Heart right ventricle (tissue), 16 donors: ENCODE results near the gene KCNN3. TPM values are rescaled to one million over a fixed set of nuclear protein-coding genes. Genes with fewer than 3 reads are reported as not detected.
A peak's percentile ranks its signal among the peaks of the same experiment; 100 is the strongest.

Source experiments
- ATAC-seq, 8 donors: fragments of 200-7000 bp; cut with Tn5 transposase; one replicate each; pipeline ENCODE4 v1.9.1; 2020; ENCODE audit warnings: mild to moderate bottlenecking in 8 of 8, moderate library complexity in 8 of 8, moderate number of reproducible peaks in 1 of 8
- DNase-seq, 2 donors: peaks; one replicate each; pipeline ENCODE4 v3.0.0-alpha.2; 2020
- H3K27ac ChIP-seq, 10 donors: fragments of 200-600 bp; sonication (generic) in 2 of 10; one replicate each; pipeline versions ENCODE4 v1.5.0 to v1.8.0; 2020 to 2022; ENCODE audit warnings: mild to moderate bottlenecking in 3 of 10
- H3K27me3 ChIP-seq, 7 donors: fragments of 200-600 bp; one replicate each; pipeline ENCODE4 v1.8.0; 2021 to 2022; ENCODE audit warnings: mild to moderate bottlenecking in 2 of 7
- H3K36me3 ChIP-seq, 9 donors: fragments of 200-600 bp; sonication (generic) in 1 of 9; one replicate each; pipeline versions ENCODE4 v1.5.0 to v1.8.0; 2020 to 2022; ENCODE audit warnings: mild to moderate bottlenecking in 2 of 9
- H3K4me1 ChIP-seq, 9 donors: fragments of 200-600 bp; sonication (generic) in 1 of 9; one replicate each; pipeline versions ENCODE4 v1.5.0 to v1.8.0; 2020 to 2022; ENCODE audit warnings: mild to moderate bottlenecking in 4 of 9
- H3K4me3 ChIP-seq, 10 donors: fragments of 200-600 bp; sonication (generic) in 2 of 10; one replicate each; pipeline versions ENCODE4 v1.5.0 to v1.8.0; 2020 to 2022; ENCODE audit warnings: mild to moderate bottlenecking in 7 of 10, moderate library complexity in 2 of 10
- H3K9me3 ChIP-seq, 11 donors: fragments of 200-600 bp in 10 of 11; sonication (generic) in 2 of 11; one replicate each; pipeline versions ENCODE4 v1.5.0 to v1.8.0; 2013 to 2022; ENCODE audit warnings: mild to moderate bottlenecking in 2 of 11, control low read depth in 1 of 11, moderate library complexity in 1 of 11
- WGBS, 2 donors: extraction: QIAGEN DNeasy Blood & Tissue Kit; methylation state at CpG; one replicate each; pipeline ENCODE4 v1.1.7; 2013; ENCODE audit warnings: inconsistent platforms in 1 of 2; 5-methylcytosine and 5-hydroxymethylcytosine counted together
- intact Hi-C, 10 donors: fragments of 100-400 bp; cut with DNase I; formaldehyde crosslinking; loops; one replicate each; pipeline versions ENCODE4 v1.11.1 to v1.14.2; 2022
- polyA plus RNA-seq, 2 donors: library from polyadenylated mRNA; stranded (reverse); fragments of 200-250 nt; gene quantifications; one replicate each; pipeline ENCODE4 v1.2.3, GENCODE V29; 2013
- total RNA-seq, 10 donors: library from RNA; stranded (reverse); fragmentation: NEBNext Ultra II Directional in 3 of 10; extraction: Animal tissue kit (Norgen Biotek cat#: 25700) in 3 of 10; gene quantifications; one replicate each; pipeline versions ENCODE4 v1.2.1 to v1.2.4, GENCODE V29; 2021 to 2023
- TF ChIP-seq, protein P1 (sequence below), 9 donors: fragments of 200-600 bp; sonication (generic) in 2 of 9; IDR thresholded peaks; one replicate each; pipeline versions ENCODE4 v1.5.0 to v1.8.0; 2021 to 2022; ENCODE audit warnings: antibody characterized with exemption in 9 of 9, mild to moderate bottlenecking in 5 of 9, moderate library complexity in 1 of 9
- donor health status: Arrhythmogenic right ventricular cardiomyopathy.
- donor health status: ischemic (EF 13 %, LVEDD 7.1; RV severe dilation, severe dysfunction).
- donor health status: healthy with polysubstance abuse.
- donor health status: DM: no; HTN: yes; CAD: no.
- donor health status: DM: no; HTN: no; CAD: no.
- donor health status: ischemic (EF 25% LVEDD 6.9; RV normal size, moderate dysfunction).
- donor health status: ischemic (EF 25% LVEDD 5.7; RV mildly dilated, moderate dysfunction).
- donor health status: healthy.
- donor health status: DM: yes; HTN: yes; CAD: no.
- donor health status: Ischemic cardiomyopathy.
- donor health status: ischemic (EF 35%, LVEDD 5.7; RV mildly dilated, moderate dysfunction).
- donor health status: nonischemic (EF 11% LVEDD 7.7; RV severe dilation, severe dysfunction).
- donor health status: DM: yes; HTN: yes; CAD: no.
- donor health status: PGD.
- donor health status: ischemic (EF 29% LVEDD 5.4; RV normal size, mild dysfunction).
- donor health status: nonischemic (EF 23%, LVEDD 6.1; RV moderate dilation, normal function).

The KCNN3 gene
- total and polyA plus RNA-seq, 12 donors, result 0.17 to 5.9 (median 2.6) TPM

GRCh38 chr1:154906621-154907081 is 36.6 kb upstream of the KCNN3 start:
- intact Hi-C loops, result no loop called here
- no peaks in the 10 kb centered on the region for H3K27me3 ChIP-seq
- TF ChIP-seq, protein P1, sequence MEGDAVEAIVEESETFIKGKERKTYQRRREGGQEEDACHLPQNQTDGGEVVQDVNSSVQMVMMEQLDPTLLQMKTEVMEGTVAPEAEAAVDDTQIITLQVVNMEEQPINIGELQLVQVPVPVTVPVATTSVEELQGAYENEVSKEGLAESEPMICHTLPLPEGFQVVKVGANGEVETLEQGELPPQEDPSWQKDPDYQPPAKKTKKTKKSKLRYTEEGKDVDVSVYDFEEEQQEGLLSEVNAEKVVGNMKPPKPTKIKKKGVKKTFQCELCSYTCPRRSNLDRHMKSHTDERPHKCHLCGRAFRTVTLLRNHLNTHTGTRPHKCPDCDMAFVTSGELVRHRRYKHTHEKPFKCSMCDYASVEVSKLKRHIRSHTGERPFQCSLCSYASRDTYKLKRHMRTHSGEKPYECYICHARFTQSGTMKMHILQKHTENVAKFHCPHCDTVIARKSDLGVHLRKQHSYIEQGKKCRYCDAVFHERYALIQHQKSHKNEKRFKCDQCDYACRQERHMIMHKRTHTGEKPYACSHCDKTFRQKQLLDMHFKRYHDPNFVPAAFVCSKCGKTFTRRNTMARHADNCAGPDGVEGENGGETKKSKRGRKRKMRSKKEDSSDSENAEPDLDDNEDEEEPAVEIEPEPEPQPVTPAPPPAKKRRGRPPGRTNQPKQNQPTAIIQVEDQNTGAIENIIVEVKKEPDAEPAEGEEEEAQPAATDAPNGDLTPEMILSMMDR (IDR thresholded peaks at IDR 0.05), result peak in 8 of 9 donors; percentile 43 to 58 (median 52)
- ATAC-seq, result peak in 2 of 8 donors; percentile 35 to 65
- no peaks in the 10 kb centered on the region for H3K36me3 ChIP-seq
- no peak for DNase-seq
- 78 to 83% methylated on average over 7 of the region's 7 CpGs for WGBS, 2 donors
- no peak overlapping the region for H3K4me3 ChIP-seq
- H3K4me1 ChIP-seq, result peaks cover 0 to 1% (median 0%) of the 10 kb centered on the region in 9 donors
- H3K27ac ChIP-seq, result no peak overlapping the region
- peaks cover 0 to 11% (median 0%) of the 10 kb centered on the region in 11 donors for H3K9me3 ChIP-seq

DNA sequence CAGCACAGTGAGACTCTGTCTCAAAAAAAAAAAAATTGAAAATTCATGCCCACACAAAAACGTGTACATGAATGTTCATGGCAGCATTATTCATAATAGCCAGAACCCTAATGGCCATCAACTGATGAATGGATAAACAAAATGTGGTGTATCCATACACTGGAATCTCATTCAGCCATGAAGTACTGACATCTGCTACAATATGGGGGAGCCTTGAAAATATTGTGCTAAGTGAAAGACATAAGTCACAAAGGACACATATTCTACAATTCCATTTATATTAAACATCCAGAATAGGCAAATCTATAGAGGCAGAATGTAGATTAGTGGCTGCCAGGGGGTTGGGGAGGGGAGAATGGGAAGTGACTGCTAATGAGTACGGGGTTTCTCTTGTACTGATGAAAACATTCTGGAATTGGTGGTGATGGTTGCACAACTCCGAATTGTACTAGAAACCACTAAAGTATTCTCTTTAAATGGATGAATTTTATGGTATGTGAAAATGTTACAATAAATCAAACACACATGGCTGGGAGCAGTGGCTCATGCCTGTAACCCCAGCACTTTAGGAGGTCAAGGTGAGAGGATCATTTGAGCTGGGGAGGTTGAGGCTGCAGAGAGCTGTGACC is 33.0 kb upstream of the KCNN3 start:
- Histone ChIP-seq H3K9me3 (peaks cover 0 to 1% (median 0%) of the 10 kb centered on the region in 11 donors), H3K4me1 (no peaks in the 10 kb centered on the region), H3K4me3 (no peak overlapping the region), H3K27me3 (no peaks in the 10 kb centered on the region), H3K27ac (no peak overlapping the region), H3K36me3 (no peaks in the 10 kb centered on the region)
- WGBS, 2 donors, result 62 to 68% methylated on average over 3 of the region's 3 CpGs
- intact Hi-C loops, result no loop called here
- ATAC-seq (no peak), DNase-seq (no peak)
- TF ChIP-seq, protein P1 (IDR thresholded peaks at IDR 0.05), result no peak

DNA sequence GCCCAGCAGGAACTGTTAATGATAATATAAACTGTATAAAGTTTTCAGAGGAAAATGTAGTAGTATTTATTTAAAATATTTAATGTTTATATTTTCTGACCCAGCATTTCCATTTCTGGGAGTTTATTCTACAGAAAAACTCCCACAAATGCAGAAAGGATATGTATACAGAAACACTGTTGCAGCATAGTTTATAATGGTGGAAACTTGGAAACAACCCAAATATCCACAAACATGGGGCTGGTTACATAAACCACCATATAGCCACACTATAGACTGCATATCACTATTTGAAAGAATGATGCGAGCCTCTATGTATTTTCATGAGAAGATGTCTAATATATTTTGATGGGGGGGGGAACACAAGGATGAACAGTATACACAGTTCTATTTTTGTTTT is 31.5 kb upstream of the KCNN3 start:
- DNase-seq (no peak), ATAC-seq (no peak)
- WGBS, 2 donors, result 55 to 94% methylated on average over 1 of the region's 1 CpG
- Histone ChIP-seq H3K9me3 (no peaks in the 10 kb centered on the region), H3K4me3 (no peak overlapping the region), H3K27me3 (no peaks in the 10 kb centered on the region), H3K36me3 (no peaks in the 10 kb centered on the region), H3K4me1 (peaks cover 0 to 3% (median 0%) of the 10 kb centered on the region in 9 donors), H3K27ac (no peak overlapping the region)
- intact Hi-C loops, result no loop called here
- TF ChIP-seq, protein P1 (IDR thresholded peaks at IDR 0.05), result no peak

- DNase-seq (no peak), ATAC-seq (no peak)
- H3K4me1 ChIP-seq, result peaks cover 0 to 10% (median 0%) of the 10 kb centered on the region in 9 donors
- intact Hi-C loops, result no loop called here
- no peak overlapping the region for H3K27ac ChIP-seq
- H3K27me3 ChIP-seq, result no peaks in the 10 kb centered on the region
- no peaks in the 10 kb centered on the region for H3K9me3 ChIP-seq
- WGBS, 2 donors, result 92 to 96% methylated on average over 6 of the region's 6 CpGs
- H3K36me3 ChIP-seq, result no peaks in the 10 kb centered on the region
- TF ChIP-seq, protein P1 (IDR thresholded peaks at IDR 0.05), result no peak
- no peak overlapping the region for H3K4me3 ChIP-seq
These were observed 29.0 kb upstream of the KCNN3 start for GRCh38 chr1:154899041-154899440.
